HG03432 (cell line): Measurements from ENCODE around the gene RNF115.
"Not testable (repeated sequence)": the region's sequence is repeated elsewhere in the genome, so short reads cannot be mapped to it uniquely, and the experiment has no call there.

Experiments
- ATAC-seq: cut with Tn5 transposase; IDR thresholded peaks from one replicate; pipeline ENCODE4 v1.9.1; 2021; ENCODE audit warnings: mild to moderate bottlenecking, moderate library complexity; ENCODE audit not compliant: unreplicated experiment

RNF115 gene

GRCh38 chr1:145747398-145748247 is 76.3 kb downstream of the RNF115 start:
- no peak for ATAC-seq

- ATAC-seq, result no peak
Observed at GRCh38 chr1:145740269-145740668, 83.6 kb downstream of the RNF115 start.

GRCh38 chr1:145736191-145736590 is 87.7 kb downstream of the RNF115 start:
- ATAC-seq, result no peak

GRCh38 chr1:145730900-145731299 is 93.0 kb downstream of the RNF115 start:
- no peak for ATAC-seq

GRCh38 chr1:145730467-145730866 is 93.4 kb downstream of the RNF115 start:
- no peak for ATAC-seq

GRCh38 chr1:145729666-145730436 is 94.0 kb downstream of the RNF115 start:
- no peak for ATAC-seq

- no peak for ATAC-seq
Observed at GRCh38 chr1:145729196-145729595, 94.7 kb downstream of the RNF115 start.

GRCh38 chr1:145726193-145726592 is 97.7 kb downstream of the RNF115 start:
- ATAC-seq, result not testable (repeated sequence)

GRCh38 chr1:145720878-145721671 is 102.8 kb downstream of the RNF115 start:
- peak; percentile 80 for ATAC-seq

- no peak for ATAC-seq
Observed at GRCh38 chr1:145720556-145720877, 103.4 kb downstream of the RNF115 start.

GRCh38 chr1:145719230-145720079 is 104.4 kb downstream of the RNF115 start, which contains the start of gene CD160:
TSS of gene CD160 (plus strand) at chr1:145719499. CDS start at chr1:145728328, 8,829 bp downstream.
- ATAC-seq, result no peak

GRCh38 chr1:145718465-145718864 is 105.4 kb downstream of the RNF115 start:
- ATAC-seq, result not testable (repeated sequence)

- no peak for ATAC-seq
Observed at GRCh38 chr1:145717833-145718232, 106.1 kb downstream of the RNF115 start.

GRCh38 chr1:145716641-145717345 is 107.1 kb downstream of the RNF115 start:
- ATAC-seq, result no peak

GRCh38 chr1:145714524-145715111 is 109.3 kb downstream of the RNF115 start:
- no peak for ATAC-seq

GRCh38 chr1:145711213-145711651 is 112.7 kb downstream of the RNF115 start:
- no peak for ATAC-seq

- ATAC-seq, result no peak
Observed at GRCh38 chr1:145710291-145711027, 113.4 kb downstream of the RNF115 start.

GRCh38 chr1:145708063-145708462 is 115.8 kb downstream of the RNF115 start:
- no peak for ATAC-seq
